H1 (cell line): ENCODE measurements around the gene TMEM254.

ENCODE experiments used
- CTCF ChIP-seq, 3 experiments: IDR thresholded peaks; 1 replicate in 2 of 3; 2 replicates in 1 of 3; pipeline versions ENCODE4 v1.5.1 to v1.6.1; 2011; ENCODE audit warnings: low read length in 3 of 3, mild to moderate bottlenecking in 3 of 3, inconsistent platforms in 2 of 3, low read depth in 1 of 3, moderate library complexity in 1 of 3; ENCODE audit not compliant: insufficient read depth in 1 of 3; ENCODE audit errors: control extremely low read depth in 1 of 3
- EZH2 ChIP-seq: fragments of 200-600 bp; sonication (generic); IDR thresholded peaks from 2 replicates; pipeline ENCODE4 v1.7.1; 2012; ENCODE audit warnings: low read depth, mild to moderate bottlenecking, moderate library complexity, low read length, inconsistent platforms; ENCODE audit not compliant: severe bottlenecking
- FOSL1 ChIP-seq: IDR thresholded peaks from 2 replicates; pipeline ENCODE4 v1.6.1; 2011; ENCODE audit warnings: mild to moderate bottlenecking, low read depth, low read length, moderate library complexity; ENCODE audit not compliant: insufficient read depth
- POLR2AphosphoS5 ChIP-seq: IDR thresholded peaks from 2 replicates; pipeline ENCODE4 v1.6.1; 2011; ENCODE audit warnings: low read depth, low read length
- RXRA ChIP-seq: IDR thresholded peaks from 2 replicates; pipeline ENCODE4 v1.6.1; 2011; ENCODE audit warnings: low read depth, mild to moderate bottlenecking, low read length, moderate library complexity; ENCODE audit not compliant: insufficient read depth
- SIN3A ChIP-seq, 2 experiments: IDR thresholded peaks in 1 of 2; conservative IDR thresholded peaks in 1 of 2; 2 replicates each; pipeline ENCODE4 v1.6.1; 2011 to 2012; ENCODE audit warnings: low read length in 2 of 2, improper control_type of control experiment in 1 of 2, low read depth in 1 of 2, mild to moderate bottlenecking in 1 of 2
- TCF12 ChIP-seq: IDR thresholded peaks from 2 replicates; pipeline ENCODE4 v1.6.1; 2011; ENCODE audit warnings: low read depth, mild to moderate bottlenecking, low read length
- TF ChIP-seq, protein P1 (sequence below): IDR thresholded peaks from 2 replicates; pipeline ENCODE4 v1.6.1; 2011; ENCODE audit warnings: low read depth, mild to moderate bottlenecking, low read length; ENCODE audit not compliant: insufficient read depth
- TF ChIP-seq, protein P2 (sequence below): IDR thresholded peaks from 2 replicates; pipeline ENCODE4 v1.6.1; 2011; ENCODE audit warnings: low read length, improper control_type of control experiment

DNA sequence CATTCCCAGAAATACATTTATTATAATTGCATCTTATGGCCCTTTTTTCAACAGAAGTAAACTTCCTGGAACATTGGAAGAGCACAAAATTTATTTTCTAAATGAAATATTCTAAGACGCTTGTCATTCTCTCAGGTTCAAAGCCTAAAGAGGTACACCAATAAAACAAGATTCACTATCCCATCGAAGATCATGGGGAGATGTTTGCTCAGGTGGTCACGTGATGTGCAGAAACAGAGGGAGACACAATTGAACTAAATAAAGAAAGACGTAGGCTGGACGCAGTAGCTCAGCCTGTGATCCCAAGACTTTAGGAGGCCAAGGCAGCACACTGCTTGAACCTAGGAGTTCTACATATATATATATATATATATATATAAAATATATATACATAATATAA lies 46.0 kb upstream of the TMEM254 start:
- no peak for TF ChIP-seq CTCF (IDR thresholded peaks at IDR 0.05; ENCODE audit: control extremely low read depth in 1 of 3, insufficient read depth in 1 of 3, low read depth in 1 of 3, low read length in 3 of 3)
- TF ChIP-seq POLR2AphosphoS5, result no peak
- no peak for TF ChIP-seq EZH2
- no peak for TF ChIP-seq SIN3A (conservative IDR thresholded peaks at IDR 0.05 in 1 of 2, IDR thresholded peaks at IDR 0.05 in 1 of 2; ENCODE audit: low read depth in 1 of 2, low read length in 2 of 2)
- TF ChIP-seq, protein P1, sequence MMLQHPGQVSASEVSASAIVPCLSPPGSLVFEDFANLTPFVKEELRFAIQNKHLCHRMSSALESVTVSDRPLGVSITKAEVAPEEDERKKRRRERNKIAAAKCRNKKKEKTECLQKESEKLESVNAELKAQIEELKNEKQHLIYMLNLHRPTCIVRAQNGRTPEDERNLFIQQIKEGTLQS, result no peak
- no peak for TF ChIP-seq RXRA
- TF ChIP-seq FOSL1, result no peak
- no peak for TF ChIP-seq TCF12
- TF ChIP-seq, protein P2, sequence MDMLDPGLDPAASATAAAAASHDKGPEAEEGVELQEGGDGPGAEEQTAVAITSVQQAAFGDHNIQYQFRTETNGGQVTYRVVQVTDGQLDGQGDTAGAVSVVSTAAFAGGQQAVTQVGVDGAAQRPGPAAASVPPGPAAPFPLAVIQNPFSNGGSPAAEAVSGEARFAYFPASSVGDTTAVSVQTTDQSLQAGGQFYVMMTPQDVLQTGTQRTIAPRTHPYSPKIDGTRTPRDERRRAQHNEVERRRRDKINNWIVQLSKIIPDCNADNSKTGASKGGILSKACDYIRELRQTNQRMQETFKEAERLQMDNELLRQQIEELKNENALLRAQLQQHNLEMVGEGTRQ, result no peak
